GM21528 (cell line): ENCODE data around the gene ADORA1.

Source experiments
- ATAC-seq: cut with Tn5 transposase; IDR thresholded peaks from one replicate; pipeline ENCODE4 v1.9.1; 2021; ENCODE audit warnings: mild to moderate bottlenecking, moderate library complexity; ENCODE audit not compliant: unreplicated experiment, low FRiP score

ADORA1 gene

GRCh38 chr1:203181586-203182386 is 54.3 kb downstream of the ADORA1 start:
- no peak for ATAC-seq

DNA sequence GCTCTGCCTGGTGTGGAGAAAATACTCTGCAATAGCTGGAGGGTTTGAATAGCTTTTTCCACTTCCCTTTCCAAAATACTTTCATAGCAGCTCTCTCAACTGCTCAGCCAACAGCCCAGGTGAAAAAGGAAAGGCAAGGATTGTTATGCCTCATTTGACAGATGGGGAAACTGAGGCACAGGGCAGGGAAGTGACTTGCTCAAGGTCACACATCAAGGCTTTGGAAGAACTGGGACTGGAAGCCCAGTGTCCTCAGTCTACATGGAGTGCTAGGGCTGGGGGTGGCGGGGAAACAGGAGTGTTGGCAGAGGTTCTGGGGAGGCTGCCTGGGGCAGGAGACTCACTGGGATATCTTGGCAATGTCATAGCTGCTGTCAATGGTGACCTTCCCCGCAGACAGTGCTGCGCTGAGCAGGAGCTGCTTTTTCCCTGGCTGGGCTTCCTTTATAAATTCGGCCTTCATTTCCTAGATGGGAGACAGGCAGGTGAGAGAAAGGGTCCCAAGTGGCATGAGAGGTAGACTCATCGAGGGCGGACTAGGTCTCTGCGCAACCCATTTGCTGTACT is 54.9 kb downstream of the ADORA1 start:
- no peak for ATAC-seq

DNA sequence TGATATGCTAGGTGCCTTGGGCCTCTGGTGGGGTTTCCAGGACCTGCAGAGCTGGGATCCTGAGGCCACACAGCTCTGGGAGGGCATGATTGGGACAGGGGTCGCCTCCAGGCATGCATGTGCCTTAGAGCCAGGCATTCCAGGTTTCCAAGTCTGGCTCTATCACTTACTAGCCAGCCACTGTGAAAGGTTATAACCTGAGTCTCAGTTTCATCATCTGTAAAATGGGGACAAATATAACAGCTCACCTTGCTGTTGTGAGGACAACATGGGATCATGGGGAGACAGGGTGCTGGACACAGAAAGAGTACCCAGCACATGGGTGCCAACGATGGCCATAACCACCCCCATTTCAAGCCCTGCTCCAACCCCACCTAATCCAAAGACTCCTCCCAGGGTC is 56.3 kb downstream of the ADORA1 start:
- no peak for ATAC-seq

- no peak for ATAC-seq
These were observed 56.9 kb downstream of the ADORA1 start for GRCh38 chr1:203184467-203184866.

GRCh38 chr1:203185061-203185461 is 57.5 kb downstream of the ADORA1 start:
- ATAC-seq, result no peak

- ATAC-seq, result no peak
These were observed 58.1 kb downstream of the ADORA1 start for GRCh38 chr1:203185585-203185984.

DNA sequence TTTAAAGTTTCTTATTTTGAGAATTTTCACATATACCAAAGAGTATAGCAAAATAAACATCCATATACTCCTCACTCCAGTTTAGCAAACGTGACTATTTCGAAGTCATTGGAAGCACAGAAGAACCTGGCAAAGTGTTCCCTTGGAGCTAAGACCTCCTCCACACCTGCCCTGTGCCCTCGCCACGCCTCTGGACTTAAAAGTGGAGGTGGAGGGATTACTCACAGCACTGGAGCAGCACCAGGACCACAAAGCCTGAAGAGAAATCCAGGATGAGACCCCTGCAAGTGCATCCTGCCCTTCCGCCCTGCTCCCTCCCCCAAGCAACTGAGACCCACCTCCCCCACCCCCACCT is 58.5 kb downstream of the ADORA1 start:
- no peak for ATAC-seq

DNA sequence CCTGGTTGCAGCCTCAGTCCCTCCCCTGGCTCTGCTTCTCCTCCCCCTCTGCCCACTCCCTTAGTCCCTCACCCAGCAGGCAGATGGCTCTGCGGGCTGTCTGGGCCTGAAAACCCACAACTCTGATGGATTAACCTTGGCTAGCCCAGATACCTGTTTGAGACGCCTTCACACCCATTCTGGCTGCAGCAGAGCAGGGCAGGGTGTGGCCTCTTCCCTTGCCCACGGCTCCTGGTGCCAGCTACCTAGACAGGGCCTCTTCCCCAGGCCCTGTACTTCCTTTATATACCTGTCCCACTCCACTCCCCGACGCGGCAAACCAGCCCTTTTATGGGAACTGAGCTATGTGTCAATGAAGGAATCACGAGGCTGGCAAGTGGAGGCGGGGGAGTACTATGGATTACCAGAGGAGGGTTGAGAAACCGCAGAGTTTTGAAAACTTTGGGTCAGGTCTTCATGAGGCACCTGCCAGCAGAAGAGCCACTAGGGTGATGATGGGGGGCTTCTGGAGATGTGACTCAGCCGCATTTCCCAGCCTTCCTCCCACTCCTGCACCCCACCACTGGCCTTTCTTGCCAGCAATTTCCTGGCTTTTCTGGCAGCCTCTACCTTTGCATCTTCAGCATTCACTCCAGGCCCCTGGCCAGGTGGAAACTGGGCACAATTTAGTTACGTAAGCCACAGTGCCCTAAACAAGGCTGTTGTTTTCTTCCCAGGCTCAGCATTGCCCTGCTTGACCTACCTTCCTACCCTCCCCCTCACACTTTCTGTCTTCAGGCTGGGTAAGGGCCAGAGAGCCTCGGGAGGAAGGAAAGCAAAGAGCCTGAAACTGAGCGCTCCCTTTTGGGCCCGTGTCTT is 59.1 kb downstream of the ADORA1 start, which contains the start of gene CHI3L1:
CHI3L1 (minus strand) TSS at position 259 of the 858 bp plus-strand sequence; CDS start at position 178, 81 bp downstream.
- no peak for ATAC-seq

DNA sequence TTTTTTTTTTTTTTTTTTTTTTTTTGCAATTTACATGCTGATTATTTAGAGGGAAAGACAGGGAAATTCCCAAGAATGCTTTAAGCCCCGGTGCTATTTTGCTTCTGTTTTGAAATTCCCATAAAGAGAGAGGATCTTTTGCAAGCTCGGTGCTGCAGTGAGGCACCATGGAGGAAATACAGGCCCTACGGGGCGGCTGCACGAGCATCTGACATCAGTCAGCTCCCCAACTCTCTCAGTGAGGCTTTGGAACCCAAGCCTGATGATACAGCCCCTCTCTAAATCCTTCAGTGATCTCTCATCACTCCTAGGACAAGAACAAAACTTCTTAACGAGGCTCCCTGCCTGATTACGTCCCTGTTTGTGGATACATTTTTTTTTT is 59.8 kb downstream of the ADORA1 start:
- no peak for ATAC-seq

DNA sequence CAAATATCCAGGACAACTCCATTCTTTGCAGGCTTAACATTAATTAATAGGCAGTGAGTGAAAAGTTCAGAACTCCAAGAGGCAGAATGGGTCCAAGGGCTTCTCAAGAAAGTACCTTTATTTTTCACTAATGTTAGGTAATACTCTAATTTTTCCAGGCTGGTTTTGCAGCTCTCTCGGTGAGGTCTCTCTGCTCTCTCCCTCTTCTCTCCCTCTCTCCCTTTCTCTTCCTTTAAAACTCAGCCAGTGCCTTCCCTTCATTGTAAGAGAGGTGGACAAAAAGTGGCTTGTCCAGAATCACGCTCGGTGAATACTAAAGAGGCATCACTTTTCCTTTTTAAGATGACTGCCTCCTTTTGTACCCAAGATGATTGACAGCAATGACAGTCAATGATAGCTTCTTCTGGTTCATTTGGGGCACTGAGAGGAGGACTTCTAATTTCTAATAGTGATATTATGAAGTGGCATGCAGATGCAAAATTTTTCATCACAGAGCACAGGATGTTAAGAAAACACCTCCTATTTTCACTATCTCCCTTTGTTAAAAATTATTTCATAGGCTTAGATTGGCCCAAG is 60.3 kb downstream of the ADORA1 start:
- no peak for ATAC-seq

DNA sequence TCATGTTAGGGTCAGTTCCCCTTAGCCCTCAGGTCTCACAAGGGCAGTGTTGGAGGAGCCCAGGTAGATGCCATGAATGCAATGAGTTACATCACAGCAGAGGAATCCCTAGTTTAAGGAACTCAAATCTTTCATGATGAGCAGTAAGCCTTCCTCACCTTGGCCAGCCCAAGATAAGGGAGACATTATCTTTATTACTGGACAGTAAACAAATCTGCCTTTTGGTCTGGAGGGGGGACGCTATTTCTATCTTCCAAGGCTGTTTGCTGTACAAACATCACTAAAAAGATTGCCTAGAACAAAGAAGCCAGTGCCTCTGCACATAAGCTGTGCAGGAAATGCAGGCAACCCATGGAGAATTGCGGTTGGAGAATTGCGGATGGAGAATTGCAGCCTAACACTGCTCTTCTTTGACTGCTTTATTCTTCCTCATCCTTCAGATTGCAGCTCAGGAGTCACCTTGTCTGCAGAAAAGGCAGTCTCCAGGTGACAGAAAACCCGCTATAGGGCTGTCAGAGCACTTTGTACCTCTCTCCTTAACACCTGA is 61.2 kb downstream of the ADORA1 start:
- no peak for ATAC-seq

- no peak for ATAC-seq
These were observed 62.4 kb downstream of the ADORA1 start for GRCh38 chr1:203189951-203190352.

DNA sequence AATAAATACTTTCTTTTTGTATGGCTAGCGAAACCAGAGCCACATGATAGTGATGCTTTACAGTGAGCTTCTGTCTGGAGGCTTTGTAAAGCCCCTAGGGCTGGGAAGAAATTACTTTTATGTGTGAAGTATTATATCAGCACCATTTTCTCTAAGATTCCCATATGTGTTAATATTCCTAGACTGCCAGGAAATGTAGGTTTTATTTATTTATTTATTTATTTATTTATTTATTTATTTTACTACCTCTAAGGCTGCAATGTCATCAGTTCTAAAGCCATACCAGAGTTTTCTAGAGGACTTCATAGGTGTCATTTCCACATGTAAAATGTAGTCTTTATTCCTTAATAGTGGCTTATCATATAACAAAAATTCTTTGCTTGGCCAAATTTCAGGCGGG is 63.4 kb downstream of the ADORA1 start:
- no peak for ATAC-seq

DNA sequence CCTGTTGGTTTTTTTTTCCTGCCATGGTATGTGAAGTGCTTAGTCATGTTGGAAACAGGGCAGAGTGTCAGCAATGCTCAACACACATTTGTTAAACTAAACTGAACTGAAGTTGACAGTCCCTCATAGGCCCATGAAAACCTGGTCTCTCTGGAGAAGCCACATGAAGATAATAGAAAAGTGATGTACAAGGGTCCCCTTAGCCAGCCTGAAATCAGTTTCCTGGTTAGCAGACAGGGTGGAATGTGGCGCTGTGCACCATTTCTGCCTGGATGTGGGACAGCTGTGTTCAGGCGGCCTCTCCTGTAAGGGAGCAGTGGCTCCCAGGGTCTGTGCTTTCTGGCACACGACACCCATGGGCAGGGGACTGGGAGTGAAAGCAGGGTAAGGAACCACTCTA is 68.8 kb downstream of the ADORA1 start:
- ATAC-seq, result no peak

DNA sequence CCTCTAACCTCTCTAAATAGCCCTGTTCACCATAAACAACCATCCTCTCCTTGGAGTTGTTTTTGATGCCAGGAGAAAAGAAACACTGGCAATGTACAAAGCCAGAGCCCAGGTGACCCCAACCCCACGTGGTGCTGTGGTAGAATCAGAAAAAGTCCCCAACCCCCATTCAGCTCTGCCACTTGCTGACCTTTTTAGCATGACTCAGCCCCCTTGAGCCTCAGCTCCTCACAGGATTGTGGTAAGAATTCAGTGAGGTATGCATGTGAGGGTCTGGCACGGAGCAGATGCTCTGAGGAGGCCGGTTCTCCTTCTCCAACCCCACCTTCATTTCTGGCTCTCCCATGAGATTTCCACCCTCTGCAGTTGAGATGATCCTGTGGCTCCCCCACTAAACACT is 70.1 kb downstream of the ADORA1 start:
- ATAC-seq, result no peak

- no peak for ATAC-seq
These were observed 71.5 kb downstream of the ADORA1 start for GRCh38 chr1:203199002-203199401.

DNA sequence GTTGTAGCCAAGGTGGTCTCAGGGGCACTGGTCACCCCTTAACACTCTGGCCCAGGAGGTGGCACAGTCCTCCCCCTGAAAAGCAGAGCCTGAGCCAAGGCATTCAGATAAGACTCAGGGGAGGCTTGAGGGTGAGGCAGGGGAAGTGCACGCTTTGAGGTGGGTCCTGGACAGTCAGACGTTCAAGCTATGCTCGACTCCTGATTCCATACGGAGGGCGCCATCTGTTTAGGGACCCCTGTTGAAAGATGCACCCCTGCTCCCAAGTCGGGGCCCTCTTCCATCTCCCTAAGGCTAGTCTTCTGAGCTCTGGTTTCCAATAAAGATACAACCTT is 71.9 kb downstream of the ADORA1 start:
- ATAC-seq, result no peak

GRCh38 chr1:203199816-203200571 is 72.5 kb downstream of the ADORA1 start:
- ATAC-seq, result no peak

GRCh38 chr1:203200916-203201315 is 73.4 kb downstream of the ADORA1 start:
- no peak for ATAC-seq

DNA sequence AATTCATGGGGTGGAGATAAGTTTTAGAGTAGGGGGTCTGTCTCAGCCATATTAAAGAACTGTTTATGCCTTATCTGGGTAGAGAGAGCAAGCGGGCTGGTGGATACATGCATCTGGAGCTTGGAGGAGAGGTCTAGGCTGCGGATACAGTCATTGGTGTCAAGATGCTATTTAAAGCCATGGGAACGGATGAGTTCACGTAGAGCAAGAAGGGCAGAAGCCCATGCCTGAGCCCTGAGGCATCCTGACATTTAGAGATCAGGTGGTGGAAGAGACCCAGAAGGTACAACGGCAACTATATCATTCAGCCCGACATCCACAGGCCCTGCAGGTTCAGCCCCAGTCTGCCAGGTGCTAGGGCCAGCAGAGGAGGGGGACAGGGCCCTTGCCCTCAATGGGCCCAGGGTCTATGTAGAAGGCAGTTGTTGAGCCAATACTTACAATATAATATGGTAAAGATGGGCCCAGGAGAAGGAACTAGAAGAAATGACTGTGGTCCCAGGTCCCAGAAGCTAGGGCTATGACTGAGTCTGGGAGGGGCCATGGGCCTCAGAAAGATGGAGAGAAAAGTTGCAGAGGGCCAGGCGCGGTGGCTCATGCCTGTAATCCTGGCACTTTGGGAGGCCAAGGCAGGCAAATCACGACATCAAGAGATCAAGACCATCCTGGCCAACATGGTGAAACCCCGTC is 74.1 kb downstream of the ADORA1 start:
- ATAC-seq, result no peak
